Measurements from ENCODE around the gene MAP3K20. TPM values are rescaled to one million over a fixed set of nuclear protein-coding genes. Genes with fewer than 3 reads are reported as not detected.

The MAP3K20 gene
- total RNA-seq, 4 donors from 2014 or later, result 24.7 to 40.2 (median 33.8) TPM

DNA sequence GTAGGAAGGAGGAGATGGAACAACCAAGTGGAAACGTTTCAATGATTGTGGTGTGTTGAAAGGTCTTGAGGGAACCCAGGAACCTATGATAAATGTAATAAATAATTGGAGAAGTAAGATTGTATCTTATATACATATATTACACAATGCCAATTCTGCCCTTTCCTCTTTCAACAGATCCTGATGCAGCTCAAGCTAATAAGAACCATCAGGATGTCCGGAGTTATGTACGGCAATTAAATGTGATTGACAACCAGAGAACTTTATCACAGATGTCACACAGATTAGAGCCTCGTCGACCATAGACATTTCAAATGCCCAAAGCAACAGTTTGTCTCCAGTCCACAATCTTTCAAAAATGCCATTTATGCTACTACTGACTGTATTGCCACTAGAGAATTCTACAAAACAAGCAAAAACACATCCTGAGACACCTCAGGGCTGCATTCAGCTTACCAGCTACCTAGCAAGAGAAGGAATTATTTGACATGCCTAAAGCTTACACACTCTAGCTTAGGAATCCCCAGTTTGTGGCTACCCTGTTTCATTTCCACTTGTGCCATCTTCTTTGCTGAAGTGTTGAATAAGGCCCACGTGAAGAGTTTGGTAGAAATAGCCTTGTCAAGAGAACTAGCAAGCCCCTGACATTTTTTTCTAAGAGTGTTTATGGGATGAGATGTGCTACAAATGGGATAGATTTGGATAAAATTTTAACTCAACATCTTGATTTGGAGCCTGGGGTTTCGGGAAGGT, 24.0 kb upstream of the MAP3K20 start:
- no peak overlapping the region for H3K4me3 ChIP-seq
- H3K9me3 ChIP-seq, result no peaks in the 10 kb centered on the region
- no peaks in the 10 kb centered on the region for H3K36me3 ChIP-seq
- WGBS, 2 donors (ENCODE audit: low coverage in 1 of 2), result 82 to 83% methylated on average over 7 of the region's 7 CpGs
- no peak for DNase-seq
- peaks cover 15 to 29% (median 20%) of the 10 kb centered on the region in 4 donors for H3K4me1 ChIP-seq
- in situ Hi-C loops (cut with MboI; ENCODE audit: low pct_ligation_motif_present in 1 of 4, low pct_unique_long_range_greater_than_20kb in 1 of 4, low sequenced_read_pairs in 3 of 4) (no loop called here), intact Hi-C loops (cut with DNase I; ENCODE audit: low total_unique reads) (no loop called here)
- no peak overlapping the region for H3K27ac ChIP-seq
- no peaks in the 10 kb centered on the region for H3K27me3 ChIP-seq
- TF ChIP-seq CTCF (IDR thresholded peaks at IDR 0.05) (no peak), EP300 (IDR thresholded peaks at IDR 0.05; ENCODE audit: low read depth) (no peak), POLR2A (IDR thresholded peaks at IDR 0.05) (no peak), POLR2AphosphoS5 (IDR thresholded peaks at IDR 0.05) (no peak)

GRCh38 chr2:173053043-173053699, 22.5 kb upstream of the MAP3K20 start:
- in situ Hi-C loops (cut with MboI; ENCODE audit: low pct_ligation_motif_present in 1 of 4, low pct_unique_long_range_greater_than_20kb in 1 of 4, low sequenced_read_pairs in 3 of 4), result no loop called here
- no peaks in the 10 kb centered on the region for H3K27me3 ChIP-seq
- 49 to 67% methylated on average over 3 of the region's 3 CpGs for WGBS, 2 donors (ENCODE audit: low coverage in 1 of 2)

GRCh38 chr2:173054466-173054865, 21.2 kb upstream of the MAP3K20 start:
- Histone ChIP-seq H3K4me3 (no peak overlapping the region), H3K27me3 (no peaks in the 10 kb centered on the region), H3K27ac (no peak overlapping the region), H3K4me1 (peaks cover 6 to 13% (median 9%) of the 10 kb centered on the region in 4 donors), H3K9me3 (no peaks in the 10 kb centered on the region), H3K36me3 (no peaks in the 10 kb centered on the region)
- in situ Hi-C loops (cut with MboI; ENCODE audit: low pct_ligation_motif_present in 1 of 4, low pct_unique_long_range_greater_than_20kb in 1 of 4, low sequenced_read_pairs in 3 of 4), result no loop called here
- no peak for DNase-seq
- intact Hi-C loops (cut with DNase I; ENCODE audit: low total_unique reads), result no loop called here
- TF ChIP-seq CTCF (IDR thresholded peaks at IDR 0.05), result no peak
- no peak for TF ChIP-seq POLR2A (IDR thresholded peaks at IDR 0.05)
- TF ChIP-seq EP300 (IDR thresholded peaks at IDR 0.05; ENCODE audit: low read depth), result no peak
- no peak for TF ChIP-seq POLR2AphosphoS5 (IDR thresholded peaks at IDR 0.05)
- 82 to 91% methylated on average over 3 of the region's 3 CpGs for WGBS, 2 donors (ENCODE audit: low coverage in 1 of 2)

More at GRCh38 chr2:173053043-173053699, 22.5 kb upstream of the MAP3K20 start:
- TF ChIP-seq CTCF (IDR thresholded peaks at IDR 0.05) (no peak), POLR2AphosphoS5 (IDR thresholded peaks at IDR 0.05) (peak in 2 of 3 donors; percentile 19 to 68)
- peaks cover 15 to 26% (median 20%) of the 10 kb centered on the region in 4 donors for H3K4me1 ChIP-seq
- no peak overlapping the region for H3K27ac ChIP-seq
- no peaks in the 10 kb centered on the region for H3K9me3 ChIP-seq
- no peaks in the 10 kb centered on the region for H3K36me3 ChIP-seq
- intact Hi-C loops (cut with DNase I; ENCODE audit: low total_unique reads), result no loop called here
- no peak for DNase-seq
- H3K4me3 ChIP-seq, result no peak overlapping the region

GRCh38 chr2:173056705-173057364, 18.8 kb upstream of the MAP3K20 start:
- intact Hi-C loops (cut with DNase I; ENCODE audit: low total_unique reads) (no loop called here), in situ Hi-C loops (cut with MboI; ENCODE audit: low pct_ligation_motif_present in 1 of 4, low pct_unique_long_range_greater_than_20kb in 1 of 4, low sequenced_read_pairs in 3 of 4) (no loop called here)
- Histone ChIP-seq H3K27me3 (no peaks in the 10 kb centered on the region), H3K27ac (no peak overlapping the region), H3K9me3 (no peaks in the 10 kb centered on the region), H3K36me3 (no peaks in the 10 kb centered on the region), H3K4me3 (no peak overlapping the region), H3K4me1 (no peaks in the 10 kb centered on the region)
- no peak for TF ChIP-seq CTCF (IDR thresholded peaks at IDR 0.05)
- no peak for TF ChIP-seq POLR2A (IDR thresholded peaks at IDR 0.05)
- no peak for TF ChIP-seq POLR2AphosphoS5 (IDR thresholded peaks at IDR 0.05)
- TF ChIP-seq EP300 (IDR thresholded peaks at IDR 0.05; ENCODE audit: low read depth), result no peak
- WGBS, 2 donors (ENCODE audit: low coverage in 1 of 2), result 71 to 100% methylated on average over 1 to 4 of the region's 4 CpGs
- DNase-seq, result no peak

Measured in transverse colon (tissue), 4 donors.